Measurements from ENCODE around the gene FLNB. TPM values are rescaled to one million over a fixed set of nuclear protein-coding genes. Genes with fewer than 3 reads are reported as not detected.

Gene FLNB
- total RNA-seq, 1 experiment from 2014 or later: 127 TPM

GRCh38 chr3:57985176-57985983 lies 22.8 kb upstream of the FLNB start:
- TF ChIP-seq GABPB1 (CRISPR knock-in tag; IDR thresholded peaks at IDR 0.05): no peak
- TF ChIP-seq FOXP1 (CRISPR knock-in tag; IDR thresholded peaks at IDR 0.05; ENCODE audit: borderline replicate concordance): no peak
- no peak for TF ChIP-seq ZBTB43 (CRISPR knock-in tag; IDR thresholded peaks at IDR 0.05)
- TF ChIP-seq, protein P1, sequence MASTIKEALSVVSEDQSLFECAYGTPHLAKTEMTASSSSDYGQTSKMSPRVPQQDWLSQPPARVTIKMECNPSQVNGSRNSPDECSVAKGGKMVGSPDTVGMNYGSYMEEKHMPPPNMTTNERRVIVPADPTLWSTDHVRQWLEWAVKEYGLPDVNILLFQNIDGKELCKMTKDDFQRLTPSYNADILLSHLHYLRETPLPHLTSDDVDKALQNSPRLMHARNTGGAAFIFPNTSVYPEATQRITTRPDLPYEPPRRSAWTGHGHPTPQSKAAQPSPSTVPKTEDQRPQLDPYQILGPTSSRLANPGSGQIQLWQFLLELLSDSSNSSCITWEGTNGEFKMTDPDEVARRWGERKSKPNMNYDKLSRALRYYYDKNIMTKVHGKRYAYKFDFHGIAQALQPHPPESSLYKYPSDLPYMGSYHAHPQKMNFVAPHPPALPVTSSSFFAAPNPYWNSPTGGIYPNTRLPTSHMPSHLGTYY (CRISPR knock-in tag; IDR thresholded peaks at IDR 0.05): no peak
- TF ChIP-seq OVOL2 (CRISPR knock-in tag; IDR thresholded peaks at IDR 0.05; ENCODE audit: borderline replicate concordance): no peak
- no peak for TF ChIP-seq ZNF532 (CRISPR knock-in tag; IDR thresholded peaks at IDR 0.05; ENCODE audit: borderline replicate concordance)
- TF ChIP-seq E2F4 (CRISPR knock-in tag; IDR thresholded peaks at IDR 0.05; ENCODE audit: borderline replicate concordance, low read depth): no peak
- no peak for TF ChIP-seq TEAD1 (CRISPR knock-in tag; IDR thresholded peaks at IDR 0.05)
- TF ChIP-seq, protein P2, sequence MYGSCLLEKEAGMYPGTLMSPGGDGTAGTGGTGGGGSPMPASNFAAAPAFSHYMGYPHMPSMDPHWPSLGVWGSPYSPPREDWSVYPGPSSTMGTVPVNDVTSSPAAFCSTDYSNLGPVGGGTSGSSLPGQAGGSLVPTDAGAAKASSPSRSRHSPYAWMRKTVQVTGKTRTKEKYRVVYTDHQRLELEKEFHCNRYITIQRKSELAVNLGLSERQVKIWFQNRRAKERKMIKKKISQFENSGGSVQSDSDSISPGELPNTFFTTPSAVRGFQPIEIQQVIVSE (CRISPR knock-in tag; IDR thresholded peaks at IDR 0.05; ENCODE audit: borderline replicate concordance): no peak
- TF ChIP-seq ATF2 (CRISPR knock-in tag; IDR thresholded peaks at IDR 0.05; ENCODE audit: borderline replicate concordance, low read depth): no peak
- Mint-ChIP-seq H3K27ac (no peak overlapping the region), H3K4me1 (peaks cover 4% of the 10 kb centered on the region; the same call in 1 of the 2 replicates), H3K27me3 (ENCODE audit: low read depth) (no peaks in the 10 kb centered on the region), H3K4me3 (no peak overlapping the region), H3K36me3 (no peaks in the 10 kb centered on the region), H3K9me3 (no peaks in the 10 kb centered on the region)
- no peak for DNase-seq (ENCODE audit: low spot score)
- ChIA-PET POLR2A (interaction anchor here (0.6 kb wide), 1 partner anchor 131 kb away, joined by 3 read pairs; no protein-coding TSS in a partner anchor), CTCF (no interaction called here)
- ATAC-seq: no peak

- no peak for DNase-seq (ENCODE audit: low spot score)
- CTCF ChIA-PET: no interaction called here
- Mint-ChIP-seq H3K36me3 (no peaks in the 10 kb centered on the region), H3K27ac (no peak overlapping the region), H3K9me3 (no peaks in the 10 kb centered on the region), H3K4me1 (peaks cover 4% of the 10 kb centered on the region; the same call in 1 of the 2 replicates), H3K27me3 (ENCODE audit: low read depth) (no peaks in the 10 kb centered on the region), H3K4me3 (no peak overlapping the region)
- POLR2A ChIA-PET: no interaction called here
- ATAC-seq: no peak
- TF ChIP-seq ZMAT4 (CRISPR knock-in tag; IDR thresholded peaks at IDR 0.05) (no peak), NR2C2 (CRISPR knock-in tag; IDR thresholded peaks at IDR 0.05) (no peak), HMGA2 (CRISPR knock-in tag; IDR thresholded peaks at IDR 0.05) (no peak), FOXP4 (CRISPR knock-in tag; IDR thresholded peaks at IDR 0.05) (no peak), ESRRA (CRISPR knock-in tag; IDR thresholded peaks at IDR 0.05; ENCODE audit: borderline replicate concordance) (no peak), NFE2L1 (CRISPR knock-in tag; IDR thresholded peaks at IDR 0.05) (no peak), ZNF423 (CRISPR knock-in tag; IDR thresholded peaks at IDR 0.05) (no peak), ZNF263 (CRISPR knock-in tag; IDR thresholded peaks at IDR 0.05; ENCODE audit: low read depth) (no peak), TEAD1 (CRISPR knock-in tag; IDR thresholded peaks at IDR 0.05) (no peak), E2F1 (CRISPR knock-in tag; IDR thresholded peaks at IDR 0.05) (no peak), NFATC4 (CRISPR knock-in tag; IDR thresholded peaks at IDR 0.05) (no peak)
Measured at GRCh38 chr3:57985984-57986246, 22.3 kb upstream of the FLNB start.
